Measurements from ENCODE around the gene INTS11. TPM values are rescaled to one million over a fixed set of nuclear protein-coding genes. Genes with fewer than 3 reads are reported as not detected.

INTS11 gene
- total RNA-seq, 4 donors from 2014 or later: 61.5 to 82.0 (median 63.6) TPM

DNA sequence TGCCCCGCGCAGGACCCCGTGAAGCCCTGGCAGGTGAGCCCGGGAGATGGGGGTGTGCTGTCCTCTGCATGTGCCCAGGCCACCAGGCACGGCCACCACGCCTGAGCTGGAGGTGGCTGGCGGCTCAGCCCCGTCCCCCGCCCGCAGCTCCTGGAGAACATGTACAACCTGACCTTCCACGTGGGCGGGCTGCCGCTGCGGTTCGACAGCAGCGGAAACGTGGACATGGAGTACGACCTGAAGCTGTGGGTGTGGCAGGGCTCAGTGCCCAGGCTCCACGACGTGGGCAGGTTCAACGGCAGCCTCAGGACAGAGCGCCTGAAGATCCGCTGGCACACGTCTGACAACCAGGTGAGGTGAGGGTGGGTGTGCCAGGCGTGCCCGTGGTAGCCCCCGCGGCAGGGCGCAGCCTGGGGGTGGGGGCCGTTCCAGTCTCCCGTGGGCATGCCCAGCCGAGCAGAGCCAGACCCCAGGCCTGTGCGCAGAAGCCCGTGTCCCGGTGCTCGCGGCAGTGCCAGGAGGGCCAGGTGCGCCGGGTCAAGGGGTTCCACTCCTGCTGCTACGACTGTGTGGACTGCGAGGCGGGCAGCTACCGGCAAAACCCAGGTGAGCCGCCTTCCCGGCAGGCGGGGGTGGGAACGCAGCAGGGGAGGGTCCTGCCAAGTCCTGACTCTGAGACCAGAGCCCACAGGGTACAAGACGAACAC, 8.5 kb upstream of the INTS11 start:
- Histone ChIP-seq H3K9me3 (no peaks in the 10 kb centered on the region), H3K27ac (peak overlapping the region in 3 of 4 donors; percentile 23 to 53 (median 51)), H3K27me3 (peaks cover 0 to 9% (median 0%) of the 10 kb centered on the region in 4 donors), H3K4me1 (peaks cover 31 to 54% (median 33%) of the 10 kb centered on the region in 3 donors), H3K4me3 (peak overlapping the region in 3 of 4 donors; percentile 18 to 23 (median 18)), H3K36me3 (peaks cover 12 to 40% (median 27%) of the 10 kb centered on the region in 3 donors)
- TF ChIP-seq POLR2A (IDR thresholded peaks at IDR 0.05) (no peak), CTCF (IDR thresholded peaks at IDR 0.05) (no peak)
- intact Hi-C loops (cut with DNase I): no loop called here
- DNase-seq: no peak
- 31% methylated on average over 8 of the region's 48 CpGs; no CpG with 5 or more reads in 1 of the 2 donors for WGBS, 2 donors

GRCh38 chr1:1332031-1332755, 7.7 kb upstream of the INTS11 start:
- peaks cover 31 to 53% (median 33%) of the 10 kb centered on the region in 3 donors for H3K4me1 ChIP-seq
- 18% methylated on average over 3 of the region's 57 CpGs; no CpG with 5 or more reads in 1 of the 2 donors for WGBS, 2 donors
- DNase-seq: no peak
- peak overlapping the region in 1 of 4 donors; percentile 51 for H3K27ac ChIP-seq
- peaks cover 18 to 40% (median 28%) of the 10 kb centered on the region in 3 donors for H3K36me3 ChIP-seq
- TF ChIP-seq CTCF (IDR thresholded peaks at IDR 0.05) (no peak), POLR2A (IDR thresholded peaks at IDR 0.05) (no peak)
- intact Hi-C loops (cut with DNase I): no loop called here
- H3K27me3 ChIP-seq: peaks cover 0 to 9% (median 0%) of the 10 kb centered on the region in 4 donors
- H3K9me3 ChIP-seq: no peaks in the 10 kb centered on the region
- no peak overlapping the region for H3K4me3 ChIP-seq

DNA sequence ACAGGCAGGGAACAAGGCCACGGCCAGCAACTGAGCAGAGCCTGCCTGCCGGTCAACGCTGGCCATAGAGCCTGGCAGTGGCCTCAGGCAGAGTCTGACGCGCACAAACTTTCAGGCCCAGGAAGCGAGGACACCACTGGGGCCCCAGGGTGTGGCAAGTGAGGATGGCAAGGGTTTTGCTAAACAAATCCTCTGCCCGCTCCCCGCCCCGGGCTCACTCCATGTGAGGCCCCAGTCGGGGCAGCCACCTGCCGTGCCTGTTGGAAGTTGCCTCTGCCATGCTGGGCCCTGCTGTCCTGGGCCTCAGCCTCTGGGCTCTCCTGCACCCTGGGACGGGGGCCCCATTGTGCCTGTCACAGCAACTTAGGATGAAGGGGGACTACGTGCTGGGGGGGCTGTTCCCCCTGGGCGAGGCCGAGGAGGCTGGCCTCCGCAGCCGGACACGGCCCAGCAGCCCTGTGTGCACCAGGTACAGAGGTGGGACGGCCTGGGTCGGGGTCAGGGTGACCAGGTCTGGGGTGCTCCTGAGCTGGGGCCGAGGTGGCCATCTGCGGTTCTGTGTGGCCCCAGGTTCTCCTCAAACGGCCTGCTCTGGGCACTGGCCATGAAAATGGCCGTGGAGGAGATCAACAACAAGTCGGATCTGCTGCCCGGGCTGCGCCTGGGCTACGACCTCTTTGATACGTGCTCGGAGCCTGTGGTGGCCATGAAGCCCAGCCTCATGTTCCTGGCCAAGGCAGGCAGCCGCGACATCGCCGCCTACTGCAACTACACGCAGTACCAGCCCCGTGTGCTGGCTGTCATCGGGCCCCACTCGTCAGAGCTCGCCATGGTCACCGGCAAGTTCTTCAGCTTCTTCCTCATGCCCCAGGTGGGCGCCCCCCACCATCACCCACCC, 6.9 kb upstream of the INTS11 start, which contains the start of gene TAS1R3:
TSS of gene TAS1R3 (plus strand) at position 213 of the 898 bp plus-strand sequence. CDS start at position 279, 66 bp downstream.
- peak within 1 kb of the TSS in 1 of 4 donors; percentile 0 for H3K4me3 ChIP-seq
- intact Hi-C loops (cut with DNase I): no loop called here

More for the DNA sequence above, 6.9 kb upstream of the INTS11 start, which contains the start of gene TAS1R3:
- no peak for DNase-seq
- peaks cover 0 to 9% (median 0%) of the 10 kb centered on the region in 4 donors for H3K27me3 ChIP-seq
- no peaks in the 10 kb centered on the region for H3K9me3 ChIP-seq
- H3K36me3 ChIP-seq: peaks cover 13 to 40% (median 22%) of the 10 kb centered on the region in 3 donors
- peaks cover 33 to 62% (median 37%) of the 10 kb centered on the region in 3 donors for H3K4me1 ChIP-seq
- H3K27ac ChIP-seq: peak within 1 kb of the TSS in 2 of 4 donors; percentile 37 to 44
- peak in 1 of 6 experiments; percentile 5 for TF ChIP-seq CTCF (IDR thresholded peaks at IDR 0.05)
- peak in 1 of 4 donors; percentile 29 for TF ChIP-seq POLR2A (IDR thresholded peaks at IDR 0.05)
- 60 to 61% methylated on average over 4 to 7 of the region's 41 CpGs for WGBS, 2 donors
